NCI-H82 treated with DMSO at 0.1 percent for 48 hours (cell line): ENCODE data around the gene ZBTB17.
"Not testable (repeated sequence)": the region's sequence is repeated elsewhere in the genome, so short reads cannot be mapped to it uniquely, and the experiment has no call there.

Experiments used
- DNase-seq: peaks from one replicate; lab custom pipeline; 2025; ENCODE audit not compliant: unreplicated experiment; lab: John Stamatoyannopoulos, UW

The ZBTB17 gene

DNA sequence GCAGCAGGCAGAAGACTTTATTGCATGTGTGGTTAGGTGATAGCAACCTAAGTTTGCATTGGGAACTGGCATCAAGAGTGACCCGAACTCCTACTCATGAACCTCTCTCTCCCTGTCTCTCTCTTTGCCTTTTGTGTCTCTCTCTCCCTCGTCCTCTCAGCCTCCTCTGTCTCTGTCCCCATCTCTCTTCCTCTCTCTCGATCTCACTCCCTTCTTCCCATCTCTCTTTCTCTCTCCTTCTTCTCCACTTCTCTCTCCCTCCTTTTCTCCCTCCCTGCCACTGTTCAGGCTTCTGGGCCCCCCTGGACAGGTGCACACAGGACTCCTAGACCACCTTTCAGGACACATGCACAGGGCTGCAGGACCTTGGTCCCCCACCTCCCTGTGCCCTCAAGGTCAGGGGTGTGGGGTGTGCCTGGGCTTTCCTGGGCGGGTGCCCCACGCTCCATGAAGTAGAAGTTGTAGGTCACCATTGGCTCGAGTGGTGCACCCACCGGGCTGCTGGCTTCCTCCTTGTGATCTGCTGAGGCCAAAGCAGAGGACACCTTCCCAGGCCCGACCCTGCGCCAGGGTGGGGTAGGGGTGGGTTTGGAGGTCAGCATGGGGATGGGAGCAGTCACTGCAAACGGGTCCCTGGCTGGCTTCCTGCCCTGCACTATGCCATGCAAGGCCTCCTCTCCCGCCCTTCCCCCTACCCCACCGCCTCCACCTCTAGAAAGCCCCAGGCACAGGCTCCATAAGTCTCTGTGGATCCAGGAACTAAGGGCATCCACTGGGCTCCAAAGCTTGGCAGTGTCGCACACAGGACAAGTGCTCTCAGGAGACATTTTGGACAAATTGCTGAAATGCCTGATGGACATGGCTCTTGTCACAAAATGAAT, 13.2 kb upstream of the ZBTB17 start:
- DNase-seq: no peak

- DNase-seq: no peak
Observed at GRCh38 chr1:15985611-15986297, 9.9 kb upstream of the ZBTB17 start.

- DNase-seq: no peak
Observed at GRCh38 chr1:15983275-15983674, 7.4 kb upstream of the ZBTB17 start.

GRCh38 chr1:15981679-15982078, 5.8 kb upstream of the ZBTB17 start:
- DNase-seq: no peak

- not testable (repeated sequence) for DNase-seq
Observed at GRCh38 chr1:15977947-15978346, 2.0 kb upstream of the ZBTB17 start.

DNA sequence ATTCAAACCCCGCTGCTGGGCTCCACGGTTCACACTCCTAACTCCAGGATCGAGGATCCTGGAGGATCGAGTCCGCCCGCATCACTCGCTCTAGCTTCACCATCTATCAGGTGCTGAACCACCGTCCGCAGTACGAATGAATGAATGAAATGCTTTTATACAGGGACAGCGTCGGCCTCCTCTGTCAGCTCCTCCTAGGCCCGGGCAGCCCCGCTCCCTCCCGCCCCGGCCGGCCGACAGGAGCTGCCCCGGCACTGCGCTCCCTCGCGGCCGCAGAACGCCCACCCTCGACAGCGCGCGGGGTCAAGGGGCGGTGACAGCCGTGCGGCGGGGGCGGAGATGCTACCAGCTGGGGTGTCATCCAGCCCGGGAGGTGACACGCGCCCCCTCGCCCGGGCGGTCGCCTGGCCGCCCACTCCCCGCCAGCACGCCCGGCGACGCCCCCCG, 520 bp downstream of the ZBTB17 start:
- DNase-seq: no peak

DNA sequence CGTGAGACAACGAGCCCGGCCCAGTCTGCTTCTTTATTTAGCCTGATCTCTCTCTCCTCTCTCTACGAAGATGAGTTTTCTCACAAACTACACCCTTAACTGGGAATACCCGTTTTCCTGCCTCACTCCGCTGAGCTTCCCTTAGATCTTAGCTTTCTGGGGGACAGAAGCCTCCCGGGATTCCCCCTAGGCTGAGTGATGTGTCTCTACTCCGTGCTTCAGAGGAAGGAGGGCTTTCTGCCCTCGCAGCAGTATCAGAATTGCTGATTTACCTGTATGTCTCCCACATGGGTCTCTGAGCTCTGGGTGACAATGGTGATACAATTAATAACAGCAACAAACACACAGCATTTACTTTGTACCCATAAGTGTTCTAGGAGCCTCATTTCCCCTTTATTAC, 1.0 kb downstream of the ZBTB17 start:
- no peak for DNase-seq

- DNase-seq: no peak
Observed at GRCh38 chr1:15973772-15974171, 2.1 kb downstream of the ZBTB17 start.

DNA sequence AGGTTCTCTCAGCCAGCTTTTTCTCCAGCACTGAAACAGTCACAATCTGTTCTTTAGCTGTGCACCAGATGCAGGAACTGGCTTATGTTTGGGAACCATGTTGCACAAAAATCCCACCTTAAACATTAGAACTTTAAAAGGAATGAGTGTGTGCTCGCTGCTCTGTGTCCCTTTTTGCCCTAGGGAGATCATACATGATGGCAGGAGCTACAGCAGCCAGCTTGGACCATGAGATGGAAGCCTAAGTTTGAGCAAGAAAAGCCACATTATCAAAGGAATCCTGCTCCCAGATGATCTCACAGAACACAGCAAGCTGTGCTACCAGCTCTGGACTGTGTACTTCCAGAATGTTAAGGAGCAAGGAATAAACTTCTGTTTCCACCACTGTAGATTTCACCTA, 3.5 kb downstream of the ZBTB17 start:
- no peak for DNase-seq

GRCh38 chr1:15970911-15971310, 5.0 kb downstream of the ZBTB17 start:
- no peak for DNase-seq

DNA sequence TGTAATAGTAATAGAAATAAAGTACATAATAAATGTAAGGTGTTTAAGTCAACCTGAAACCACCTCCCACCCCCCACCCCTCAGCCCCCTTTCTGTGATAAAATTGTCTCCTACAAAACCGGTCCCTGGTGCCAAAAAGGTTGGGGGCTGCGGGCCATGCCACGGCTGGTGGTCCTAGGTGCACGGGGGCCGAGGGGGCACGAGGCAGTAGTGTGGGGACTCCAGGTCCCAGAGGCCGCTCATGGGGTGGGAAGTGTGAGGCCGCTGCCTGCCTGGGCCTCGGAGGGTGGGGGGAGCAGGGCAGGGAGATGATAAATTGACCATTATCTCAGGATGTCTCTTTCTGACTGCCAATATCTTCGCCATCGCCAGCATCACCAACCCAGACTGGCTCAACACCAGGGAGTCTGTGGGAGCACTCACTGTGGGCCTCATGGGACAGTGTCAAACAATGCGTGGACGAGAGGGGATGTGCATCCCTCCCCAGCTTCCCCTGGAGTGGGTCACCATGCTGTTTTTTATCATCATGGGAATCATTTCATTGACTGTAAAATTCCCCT, 6.5 kb downstream of the ZBTB17 start:
- DNase-seq: no peak

DNA sequence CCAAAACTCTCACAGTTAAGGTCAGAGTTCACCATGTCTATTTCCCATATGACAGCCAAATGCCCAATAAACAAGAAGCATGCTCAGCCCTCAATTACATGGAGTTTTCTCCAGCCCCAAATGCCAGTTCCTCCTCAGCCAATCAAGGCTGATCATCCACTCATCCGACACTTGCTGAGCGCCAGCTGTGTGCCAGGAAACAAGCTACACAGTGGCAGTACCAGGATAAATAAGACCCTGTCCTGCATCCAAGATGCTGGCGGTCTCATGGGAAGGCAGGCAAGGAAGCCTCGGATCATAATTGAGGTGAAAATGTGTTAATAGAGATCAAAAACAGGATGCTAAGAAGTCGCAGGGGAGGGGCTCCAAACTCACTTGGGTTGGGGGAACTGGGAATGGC, 7.7 kb downstream of the ZBTB17 start:
- no peak for DNase-seq

DNA sequence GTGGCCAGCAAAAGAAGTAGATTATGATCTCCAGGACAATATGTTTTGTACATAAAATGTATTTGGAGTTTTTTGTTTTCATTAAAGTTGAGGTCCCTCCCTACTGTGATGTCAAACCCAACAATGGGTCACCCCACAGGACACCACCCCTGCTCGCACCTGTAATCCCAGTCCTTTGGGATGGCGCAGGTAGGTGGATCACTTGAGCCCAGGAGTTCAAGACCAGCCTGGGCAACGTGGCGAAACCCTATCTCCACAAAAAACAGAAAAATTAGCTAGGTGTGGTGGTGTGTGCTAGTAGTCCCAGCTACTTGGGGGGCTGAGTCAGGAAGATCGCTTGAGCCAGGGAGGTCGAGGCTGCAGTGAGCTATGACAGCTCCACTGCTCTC, 9.0 kb downstream of the ZBTB17 start:
- DNase-seq: no peak

- no peak for DNase-seq
Observed at GRCh38 chr1:15966081-15966955, 9.6 kb downstream of the ZBTB17 start.

- DNase-seq: no peak
Observed at GRCh38 chr1:15965228-15965767, 10.6 kb downstream of the ZBTB17 start.

DNA sequence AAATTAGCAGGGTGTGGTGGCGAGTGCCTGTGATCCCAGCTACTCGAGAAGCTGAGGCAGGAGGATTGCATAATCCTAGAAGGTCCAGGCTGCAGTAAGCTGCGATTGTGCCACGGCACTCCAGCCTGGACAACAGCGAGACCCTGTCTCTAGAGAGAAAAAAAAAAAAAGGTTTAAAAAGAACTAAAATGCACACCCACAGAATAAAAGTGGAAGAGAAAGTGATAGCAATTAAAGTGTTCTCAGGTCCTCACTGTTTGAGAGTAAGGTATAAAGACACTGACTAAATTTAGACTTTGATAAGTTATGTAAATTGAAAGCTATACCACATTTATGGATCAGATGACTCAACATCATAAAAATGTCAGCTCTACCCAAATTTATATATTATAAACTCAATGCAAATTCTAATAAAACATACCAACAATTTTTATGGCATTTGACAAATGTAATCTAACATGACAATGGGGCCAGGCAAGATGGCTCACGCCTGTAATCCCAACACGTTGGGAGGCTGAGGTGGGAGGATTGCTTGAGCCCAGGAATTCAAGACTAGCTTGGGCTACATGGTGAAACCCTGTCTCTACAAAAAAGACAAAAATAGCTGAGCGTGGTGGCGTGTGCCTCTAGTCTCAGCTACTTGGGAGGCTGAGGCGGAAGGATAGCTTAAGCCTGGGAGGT, 11.8 kb downstream of the ZBTB17 start:
- DNase-seq: no peak

DNA sequence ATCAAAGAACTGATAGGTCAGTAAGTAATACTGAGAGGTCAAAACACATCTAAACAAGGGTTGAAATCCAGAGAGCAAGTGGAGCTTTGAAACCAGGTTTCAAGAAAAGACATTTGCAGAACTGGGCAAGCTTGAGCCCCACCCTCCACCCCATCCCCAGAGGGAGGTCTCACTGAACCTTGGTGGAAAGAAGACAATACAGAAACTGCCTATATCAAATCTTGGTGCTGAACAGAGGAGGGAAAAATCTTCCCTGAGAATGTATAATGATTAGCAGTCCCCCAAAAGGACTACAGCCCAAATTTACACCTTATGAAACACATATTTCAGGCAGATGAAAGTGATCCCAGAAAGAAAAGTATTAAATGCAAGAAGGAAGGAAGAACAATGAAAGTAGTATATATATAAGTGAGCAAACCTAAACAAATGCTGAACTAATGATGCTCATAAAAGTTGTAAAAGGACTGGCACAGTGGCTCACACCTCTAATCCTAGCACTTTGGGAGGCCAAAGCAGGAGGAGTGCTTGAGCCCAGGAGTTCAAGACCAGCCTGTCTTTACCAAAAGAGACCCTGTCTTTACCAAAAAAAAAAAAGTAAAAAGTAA, 12.4 kb downstream of the ZBTB17 start:
- no peak for DNase-seq

- DNase-seq: no peak
Observed at GRCh38 chr1:15962671-15963362, 13.1 kb downstream of the ZBTB17 start.

- DNase-seq: no peak
Observed at GRCh38 chr1:15962176-15962575, 13.7 kb downstream of the ZBTB17 start.
